ENCODE measurements around the gene C6orf136.

DNA sequence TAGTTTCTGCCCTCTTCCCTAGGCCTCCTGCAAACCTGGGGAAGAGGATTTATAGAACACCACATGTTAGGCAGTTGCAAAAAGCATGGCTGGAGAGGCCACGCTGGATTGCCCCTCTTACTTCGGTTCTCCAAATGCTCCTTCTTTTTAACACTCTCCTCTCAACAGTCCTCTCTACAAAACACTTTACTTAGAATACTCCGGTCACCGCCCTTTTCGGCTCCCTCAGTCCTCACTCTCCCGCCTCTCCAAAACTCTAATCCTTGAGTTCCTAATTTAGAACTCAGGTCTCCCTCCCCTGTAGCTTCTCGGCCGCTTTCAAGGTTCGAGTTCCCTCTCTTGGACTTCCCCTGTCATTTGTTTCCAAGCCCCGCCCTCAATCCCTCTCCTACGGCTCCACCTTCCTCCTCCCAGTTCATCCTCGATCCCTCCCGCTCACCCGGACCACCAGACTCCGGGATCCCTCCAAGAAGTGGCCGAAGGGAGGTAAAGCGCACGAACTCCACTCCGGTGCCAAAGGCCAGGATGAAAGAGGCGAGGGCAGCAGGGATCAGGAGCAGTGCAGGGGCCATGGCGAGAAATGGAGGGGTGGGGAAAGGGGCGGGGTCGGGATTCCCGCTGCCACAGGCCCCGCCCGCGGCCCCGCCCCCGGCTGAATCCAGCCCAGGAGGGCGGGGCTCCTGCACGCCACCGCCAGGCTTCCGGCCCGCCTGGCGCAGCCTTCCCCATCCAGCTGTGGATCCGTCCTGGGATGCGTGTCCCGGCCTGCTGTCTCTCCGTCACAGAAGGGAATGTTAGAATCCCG lies 43.7 kb downstream of the C6orf136 start, which contains the start of gene NRM:
- no peak for TF ChIP-seq EP300 (IDR thresholded peaks at IDR 0.05)
- TF ChIP-seq, protein P1, sequence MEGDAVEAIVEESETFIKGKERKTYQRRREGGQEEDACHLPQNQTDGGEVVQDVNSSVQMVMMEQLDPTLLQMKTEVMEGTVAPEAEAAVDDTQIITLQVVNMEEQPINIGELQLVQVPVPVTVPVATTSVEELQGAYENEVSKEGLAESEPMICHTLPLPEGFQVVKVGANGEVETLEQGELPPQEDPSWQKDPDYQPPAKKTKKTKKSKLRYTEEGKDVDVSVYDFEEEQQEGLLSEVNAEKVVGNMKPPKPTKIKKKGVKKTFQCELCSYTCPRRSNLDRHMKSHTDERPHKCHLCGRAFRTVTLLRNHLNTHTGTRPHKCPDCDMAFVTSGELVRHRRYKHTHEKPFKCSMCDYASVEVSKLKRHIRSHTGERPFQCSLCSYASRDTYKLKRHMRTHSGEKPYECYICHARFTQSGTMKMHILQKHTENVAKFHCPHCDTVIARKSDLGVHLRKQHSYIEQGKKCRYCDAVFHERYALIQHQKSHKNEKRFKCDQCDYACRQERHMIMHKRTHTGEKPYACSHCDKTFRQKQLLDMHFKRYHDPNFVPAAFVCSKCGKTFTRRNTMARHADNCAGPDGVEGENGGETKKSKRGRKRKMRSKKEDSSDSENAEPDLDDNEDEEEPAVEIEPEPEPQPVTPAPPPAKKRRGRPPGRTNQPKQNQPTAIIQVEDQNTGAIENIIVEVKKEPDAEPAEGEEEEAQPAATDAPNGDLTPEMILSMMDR (IDR thresholded peaks at IDR 0.05) = no peak

Data from stomach (tissue), 4 donors.